ENCODE measurements around the gene GRIN2A.

- TF ChIP-seq POLR2A (IDR thresholded peaks at IDR 0.05) (no peak), POLR2AphosphoS5 (IDR thresholded peaks at IDR 0.05) (no peak)
- TF ChIP-seq, protein P1, sequence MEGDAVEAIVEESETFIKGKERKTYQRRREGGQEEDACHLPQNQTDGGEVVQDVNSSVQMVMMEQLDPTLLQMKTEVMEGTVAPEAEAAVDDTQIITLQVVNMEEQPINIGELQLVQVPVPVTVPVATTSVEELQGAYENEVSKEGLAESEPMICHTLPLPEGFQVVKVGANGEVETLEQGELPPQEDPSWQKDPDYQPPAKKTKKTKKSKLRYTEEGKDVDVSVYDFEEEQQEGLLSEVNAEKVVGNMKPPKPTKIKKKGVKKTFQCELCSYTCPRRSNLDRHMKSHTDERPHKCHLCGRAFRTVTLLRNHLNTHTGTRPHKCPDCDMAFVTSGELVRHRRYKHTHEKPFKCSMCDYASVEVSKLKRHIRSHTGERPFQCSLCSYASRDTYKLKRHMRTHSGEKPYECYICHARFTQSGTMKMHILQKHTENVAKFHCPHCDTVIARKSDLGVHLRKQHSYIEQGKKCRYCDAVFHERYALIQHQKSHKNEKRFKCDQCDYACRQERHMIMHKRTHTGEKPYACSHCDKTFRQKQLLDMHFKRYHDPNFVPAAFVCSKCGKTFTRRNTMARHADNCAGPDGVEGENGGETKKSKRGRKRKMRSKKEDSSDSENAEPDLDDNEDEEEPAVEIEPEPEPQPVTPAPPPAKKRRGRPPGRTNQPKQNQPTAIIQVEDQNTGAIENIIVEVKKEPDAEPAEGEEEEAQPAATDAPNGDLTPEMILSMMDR (IDR thresholded peaks at IDR 0.05 in 8 of 11, conservative IDR thresholded peaks at IDR 0.05 in 3 of 11): no peak
These were observed 408.9 kb downstream of the GRIN2A start for GRCh38 chr16:9773289-9773688.

All from spleen (tissue), 7 donors.